ENCODE data around the gene ITPRIPL2.

DNA sequence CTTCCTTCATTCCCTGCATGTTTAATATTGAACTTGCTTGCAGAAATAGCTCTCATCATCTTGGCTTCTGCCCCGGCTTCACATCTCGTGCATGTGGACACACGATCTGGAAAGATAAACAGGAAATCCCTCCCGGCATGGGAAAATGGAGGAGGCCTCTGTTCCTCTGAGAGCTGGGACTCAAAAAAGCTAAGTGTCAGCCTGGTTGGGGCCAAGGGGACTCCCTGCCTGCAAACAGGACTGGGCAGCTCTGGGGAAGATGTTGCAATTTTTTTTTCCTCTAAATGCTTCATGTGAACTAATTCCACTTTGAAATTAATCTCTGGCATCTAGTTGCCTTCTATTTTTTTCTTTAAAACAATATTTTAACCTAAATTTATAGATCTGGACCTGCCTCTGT, 24.8 kb downstream of the ITPRIPL2 start:
- no peak for TF ChIP-seq POLR2A (IDR thresholded peaks at IDR 0.05)
- TF ChIP-seq, protein P1, sequence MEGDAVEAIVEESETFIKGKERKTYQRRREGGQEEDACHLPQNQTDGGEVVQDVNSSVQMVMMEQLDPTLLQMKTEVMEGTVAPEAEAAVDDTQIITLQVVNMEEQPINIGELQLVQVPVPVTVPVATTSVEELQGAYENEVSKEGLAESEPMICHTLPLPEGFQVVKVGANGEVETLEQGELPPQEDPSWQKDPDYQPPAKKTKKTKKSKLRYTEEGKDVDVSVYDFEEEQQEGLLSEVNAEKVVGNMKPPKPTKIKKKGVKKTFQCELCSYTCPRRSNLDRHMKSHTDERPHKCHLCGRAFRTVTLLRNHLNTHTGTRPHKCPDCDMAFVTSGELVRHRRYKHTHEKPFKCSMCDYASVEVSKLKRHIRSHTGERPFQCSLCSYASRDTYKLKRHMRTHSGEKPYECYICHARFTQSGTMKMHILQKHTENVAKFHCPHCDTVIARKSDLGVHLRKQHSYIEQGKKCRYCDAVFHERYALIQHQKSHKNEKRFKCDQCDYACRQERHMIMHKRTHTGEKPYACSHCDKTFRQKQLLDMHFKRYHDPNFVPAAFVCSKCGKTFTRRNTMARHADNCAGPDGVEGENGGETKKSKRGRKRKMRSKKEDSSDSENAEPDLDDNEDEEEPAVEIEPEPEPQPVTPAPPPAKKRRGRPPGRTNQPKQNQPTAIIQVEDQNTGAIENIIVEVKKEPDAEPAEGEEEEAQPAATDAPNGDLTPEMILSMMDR (IDR thresholded peaks at IDR 0.05 in 8 of 11, conservative IDR thresholded peaks at IDR 0.05 in 3 of 11) = no peak

All from spleen (tissue), 7 donors.